HCT116 (cell line): Measurements from ENCODE around the gene SNRPB. TPM values are rescaled to one million over a fixed set of nuclear protein-coding genes. Genes with fewer than 3 reads are reported as not detected.

Experiments used
- ATAC-seq: fragments of 200-7000 bp; cut with Tn5 transposase; 2 replicates; pipeline ENCODE4 v1.9.1; 2020; ENCODE audit warnings: mild to moderate bottlenecking, moderate library complexity
- BruUV-seq: library from RNA; stranded (reverse); fragments of 400-500 nt; replicated peaks from 2 replicates; lab custom pipeline; 2021; lab: Mats Ljungman, UMichigan
- CTCF ChIA-PET: fragments of 300-600 bp; sonication (Branson Sonifier 250); formaldehyde crosslinking; loops from one replicate; lab custom pipeline; 2021; ENCODE audit warnings: antibody characterized with exemption; lab: Charles Lee
- POLR2A ChIA-PET: fragments of 300-600, 350-600 bp; sonication (Branson Sonifier 250); formaldehyde crosslinking; loops from one replicate; lab custom pipeline; 2021; ENCODE audit warnings: antibody characterized with exemption; lab: Charles Lee
- RAD21 ChIA-PET, 2 experiments: fragments of 300-600 bp; sonication (Branson Sonifier 250); formaldehyde crosslinking; loops; one replicate each; lab custom pipeline; 2023; ENCODE audit warnings: low total read pairs in 2 of 2; ENCODE audit not compliant: uncharacterized antibody in 2 of 2, unreplicated experiment in 2 of 2, low non-redundant PET in 1 of 2; lab: Charles Lee
- DNase-seq: peaks from one replicate; pipeline ENCODE4 v3.0.0-alpha.2; 2010; ENCODE audit warnings: low read depth, low spot score
- H2AFZ ChIP-seq: fragments of 200-600 bp; shearing (Covaris generic), sonication (generic); 2 replicates; pipeline ENCODE4 v1.6.1; 2017; ENCODE audit warnings: low read depth, mixed run types, mixed read lengths, antibody characterized with exemption, low read length; ENCODE audit not compliant: poor library complexity, severe bottlenecking
- H3K27ac ChIP-seq: 2 replicates; pipeline ENCODE4 v1.5.1; 2012; ENCODE audit warnings: low read depth, low read length
- H3K27me3 ChIP-seq: fragments of 200-600 bp; sonication (generic); 2 replicates; pipeline ENCODE4 v1.6.1; 2016; ENCODE audit warnings: mixed run types, low read length, mixed read lengths; ENCODE audit not compliant: insufficient read depth
- H3K36me3 ChIP-seq, 2 experiments: fragments of 200-500 bp in 1 of 2; fragments of 200-600 bp in 1 of 2; sonication (Bioruptor generic) in 1 of 2; sonication (generic) in 1 of 2; 2 replicates each; pipeline versions ENCODE4 v1.5.1 to v1.6.1; 2014 to 2016; ENCODE audit warnings: low read length in 2 of 2, inconsistent platforms in 1 of 2, mixed read lengths in 1 of 2, mixed run types in 1 of 2; ENCODE audit not compliant: insufficient read depth in 2 of 2, control insufficient read depth in 1 of 2
- H3K4me1 ChIP-seq, 2 experiments: fragments of 200-600 bp in 1 of 2; sonication (generic) in 1 of 2; 2 replicates each; pipeline versions ENCODE4 v1.5.1 to v1.6.1; 2012 to 2017; ENCODE audit warnings: low read length in 2 of 2, inconsistent platforms in 1 of 2, mild to moderate bottlenecking in 1 of 2, mixed read lengths in 1 of 2, mixed run types in 1 of 2, moderate library complexity in 1 of 2; ENCODE audit not compliant: insufficient read depth in 2 of 2, control insufficient read depth in 1 of 2
- H3K4me2 ChIP-seq: fragments of 200-600 bp; sonication (generic); 2 replicates; pipeline ENCODE4 v1.6.1; 2017; ENCODE audit warnings: mixed run types, low read length, mixed read lengths
- H3K4me3 ChIP-seq, 2 experiments: fragments of 200-600 bp in 1 of 2; sonication (generic) in 1 of 2; replicated peaks in 1 of 2; 2 replicates each; pipeline ENCODE4 v1.5.1; 2011 to 2016; ENCODE audit warnings: low read length in 2 of 2, control low read depth in 1 of 2, low read depth in 1 of 2, mild to moderate bottlenecking in 1 of 2, mixed read lengths in 1 of 2, mixed run types in 1 of 2
- H3K79me2 ChIP-seq: fragments of 200-600 bp; sonication (generic); 2 replicates; pipeline ENCODE4 v1.6.1; 2017; ENCODE audit warnings: mild to moderate bottlenecking, mixed run types, low read length, moderate library complexity, mixed read lengths; ENCODE audit not compliant: insufficient read depth
- H3K9ac ChIP-seq: fragments of 200-600 bp; sonication (generic); 2 replicates; pipeline ENCODE4 v1.6.1; 2016; ENCODE audit warnings: low read length, mixed read lengths
- H3K9me2 ChIP-seq: fragments of 200-600 bp; sonication (generic), shearing (Covaris generic); 2 replicates; pipeline ENCODE4 v1.6.1; 2017; ENCODE audit warnings: mixed run types, mild to moderate bottlenecking, moderate library complexity; ENCODE audit not compliant: insufficient read depth
- H3K9me3 ChIP-seq, 2 experiments: fragments of 200-500 bp in 1 of 2; fragments of 200-600 bp in 1 of 2; sonication (Bioruptor generic) in 1 of 2; sonication (generic) in 1 of 2; 2 replicates each; pipeline ENCODE4 v1.6.1; 2014 to 2017; ENCODE audit warnings: low read length in 2 of 2, mixed read lengths in 2 of 2, inconsistent platforms in 1 of 2, low read depth in 1 of 2, mild to moderate bottlenecking in 1 of 2, mixed run types in 1 of 2, moderate library complexity in 1 of 2; ENCODE audit not compliant: control insufficient read depth in 1 of 2, insufficient read depth in 1 of 2
- H4K20me1 ChIP-seq: fragments of 200-600 bp; sonication (generic), shearing (Covaris generic); 2 replicates; pipeline ENCODE4 v1.6.1; 2017; ENCODE audit warnings: mixed run types, mild to moderate bottlenecking, moderate library complexity; ENCODE audit not compliant: insufficient read depth
- ATF3 ChIP-seq: IDR thresholded peaks from 2 replicates; pipeline ENCODE4 v1.6.1; 2012
- ELF1 ChIP-seq: IDR thresholded peaks from 2 replicates; pipeline ENCODE4 v1.6.1; 2012; ENCODE audit warnings: low read depth, borderline replicate concordance
- FOSL1 ChIP-seq: IDR thresholded peaks from 2 replicates; pipeline ENCODE4 v1.6.1; 2012; ENCODE audit warnings: low read depth
- POLR2A ChIP-seq: IDR thresholded peaks from 2 replicates; pipeline ENCODE4 v1.7.0; 2011; ENCODE audit warnings: borderline replicate concordance; ENCODE audit not compliant: insufficient read depth, insufficient read length; ENCODE audit errors: extremely low read depth
- ZBTB33 ChIP-seq: IDR thresholded peaks from 2 replicates; pipeline ENCODE4 v1.6.1; 2011; ENCODE audit warnings: mild to moderate bottlenecking, low read length, moderate library complexity; ENCODE audit not compliant: insufficient replicate concordance; ENCODE audit errors: extremely low read depth
- ZNF274 ChIP-seq: fragments of 200-500 bp; sonication (Bioruptor generic); IDR thresholded peaks from 2 replicates; pipeline ENCODE4 v1.6.1; 2014; ENCODE audit warnings: mild to moderate bottlenecking, low read depth, low read length, inconsistent platforms
- intact Hi-C: fragments of 100-400 bp; cut with micrococcal nuclease; formaldehyde crosslinking; loops from 2 replicates; pipeline ENCODE4 v1.10.0; 2022
- total RNA-seq: library from RNA; stranded (reverse); gene quantifications from one replicate; pipeline ENCODE4 v1.2.1, GENCODE V29; 2021; ENCODE audit not compliant: unreplicated experiment

Gene SNRPB
- total RNA-seq, 1 experiment from 2014 or later: 469 TPM

GRCh38 chr20:2468581-2469407 is 1.8 kb downstream of the SNRPB start:
- ChIA-PET CTCF (interaction anchor here (2.0 kb wide), 1 partner anchor 12 kb away, joined by 4 read pairs; no protein-coding TSS in a partner anchor), RAD21 (no interaction called here), POLR2A (interaction anchor here (1.3 kb wide), 1 partner anchor 13 kb away, joined by 4 read pairs; no protein-coding TSS in a partner anchor)
- Histone ChIP-seq H3K9me2 (no peaks in the 10 kb centered on the region), H3K4me1 (peaks cover 7 to 19% of the 10 kb centered on the region in 2 experiments; a peak in 3 of 4 replicates), H3K4me3 (peak overlapping the region; percentile 64 to 98), H3K4me2 (peak overlapping the region; percentile 86), H3K27ac (no peak overlapping the region), H3K36me3 (peaks cover 47 to 58% of the 10 kb centered on the region in 2 experiments), H3K79me2 (peaks cover 68% of the 10 kb centered on the region), H3K9ac (peak overlapping the region; percentile 100), H3K9me3 (no peaks in the 10 kb centered on the region), H3K27me3 (no peaks in the 10 kb centered on the region), H4K20me1 (peaks cover 42% of the 10 kb centered on the region; the same call in 1 of the 2 replicates), H2AFZ (no peak overlapping the region)
- ATAC-seq (no peak), DNase-seq (no peak)
- TF ChIP-seq ZBTB33 (no peak), FOSL1 (no peak), ATF3 (no peak), ELF1 (no peak), ZNF274 (no peak), POLR2A (no peak)
- no TSS peak for BruUV-seq
- intact Hi-C loops: no loop called here
